GM13976 (cell line): Measurements from ENCODE around the gene BCL2L15.

Experiments used
- DNase-seq: peaks from one replicate; pipeline ENCODE4 v3.0.0; 2012; ENCODE audit warnings: low spot score
- in situ Hi-C: fragments of 300-500 bp; cut with MboI; formaldehyde crosslinking; loops from one replicate; pipeline ENCODE4 v1.12.0; 2022; ENCODE audit warnings: low sequenced_read_pairs, mixed read lengths, inconsistent platforms; ENCODE audit not compliant: unreplicated experiment
- TF ChIP-seq, protein P1 (sequence below): IDR thresholded peaks from 2 replicates; pipeline ENCODE4 v1.5.1; 2012; ENCODE audit warnings: borderline replicate concordance, mild to moderate bottlenecking; ENCODE audit not compliant: insufficient read depth; ENCODE audit errors: extremely low read depth, missing control alignments, control extremely low read depth

The BCL2L15 gene

DNA sequence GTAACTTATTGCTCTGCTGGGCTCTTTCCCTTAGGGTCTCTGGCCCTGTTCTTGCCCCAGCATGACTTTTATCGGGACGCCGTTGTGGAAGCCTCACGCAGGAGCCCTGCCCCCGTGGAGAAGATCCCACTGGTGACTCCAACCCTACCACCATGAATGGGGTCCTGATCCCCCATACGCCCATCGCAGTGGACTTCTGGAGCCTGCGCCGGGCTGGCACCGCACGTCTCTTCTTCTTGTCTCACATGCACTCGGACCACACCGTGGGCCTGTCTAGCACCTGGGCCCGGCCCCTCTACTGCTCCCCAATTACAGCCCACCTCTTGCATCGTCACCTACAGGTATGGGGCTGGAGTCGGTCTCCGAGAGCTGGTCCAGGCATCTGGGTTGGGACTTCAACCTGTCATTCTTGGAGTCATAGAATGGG lies 18.1 kb upstream of the BCL2L15 start:
- TF ChIP-seq, protein P1, sequence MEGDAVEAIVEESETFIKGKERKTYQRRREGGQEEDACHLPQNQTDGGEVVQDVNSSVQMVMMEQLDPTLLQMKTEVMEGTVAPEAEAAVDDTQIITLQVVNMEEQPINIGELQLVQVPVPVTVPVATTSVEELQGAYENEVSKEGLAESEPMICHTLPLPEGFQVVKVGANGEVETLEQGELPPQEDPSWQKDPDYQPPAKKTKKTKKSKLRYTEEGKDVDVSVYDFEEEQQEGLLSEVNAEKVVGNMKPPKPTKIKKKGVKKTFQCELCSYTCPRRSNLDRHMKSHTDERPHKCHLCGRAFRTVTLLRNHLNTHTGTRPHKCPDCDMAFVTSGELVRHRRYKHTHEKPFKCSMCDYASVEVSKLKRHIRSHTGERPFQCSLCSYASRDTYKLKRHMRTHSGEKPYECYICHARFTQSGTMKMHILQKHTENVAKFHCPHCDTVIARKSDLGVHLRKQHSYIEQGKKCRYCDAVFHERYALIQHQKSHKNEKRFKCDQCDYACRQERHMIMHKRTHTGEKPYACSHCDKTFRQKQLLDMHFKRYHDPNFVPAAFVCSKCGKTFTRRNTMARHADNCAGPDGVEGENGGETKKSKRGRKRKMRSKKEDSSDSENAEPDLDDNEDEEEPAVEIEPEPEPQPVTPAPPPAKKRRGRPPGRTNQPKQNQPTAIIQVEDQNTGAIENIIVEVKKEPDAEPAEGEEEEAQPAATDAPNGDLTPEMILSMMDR: no peak
- in situ Hi-C loops: loop anchor here (10.0 kb wide), 1 partner anchor 71 kb away; no protein-coding TSS in a partner anchor
- DNase-seq: peak; percentile 50

DNA sequence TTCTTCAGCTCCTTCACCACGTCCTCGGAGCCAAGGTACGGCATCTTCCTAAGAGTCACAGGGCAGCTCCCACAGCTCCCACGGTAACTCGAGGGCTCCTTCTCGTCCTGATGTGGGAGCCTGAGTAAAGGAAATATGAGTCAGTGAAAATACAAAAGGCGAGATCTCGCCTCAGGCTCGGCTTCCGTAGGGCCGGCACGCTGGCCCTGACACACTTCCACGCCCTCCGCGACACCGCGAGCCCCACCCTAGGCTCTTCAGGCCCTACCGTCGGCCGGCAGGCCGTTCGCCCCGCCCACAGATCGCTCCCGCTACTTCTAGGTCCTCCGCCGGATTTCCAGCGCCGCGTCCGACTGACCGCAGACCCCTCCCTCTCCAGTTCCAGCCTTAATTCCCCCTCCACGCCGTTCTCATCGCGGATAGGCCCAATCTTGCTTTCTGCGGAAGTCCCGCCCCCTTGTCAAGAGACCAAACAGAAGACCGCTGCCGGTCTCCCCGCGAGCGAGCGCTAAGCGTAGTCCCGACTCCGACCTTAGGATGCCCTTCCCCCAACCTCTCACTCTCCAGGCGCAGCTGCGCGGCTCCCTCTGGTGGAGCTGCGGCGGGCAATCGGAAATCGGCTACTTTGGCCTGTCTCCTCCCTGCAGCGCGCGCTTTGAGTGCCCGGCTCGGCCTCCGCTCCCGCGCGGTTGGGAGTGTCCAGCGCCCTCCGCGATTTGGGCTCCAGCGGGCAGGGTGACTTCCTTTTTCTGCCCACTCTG lies 17.5 kb upstream of the BCL2L15 start, which contains the start of the genes AP4B1 and DCLRE1B:
Gene AP4B1, minus strand, starts transcription at position 126 of the 761 bp plus-strand sequence. Its CDS starts 82 bp downstream, at position 44.
Gene DCLRE1B, plus strand, starts transcription at position 653 of the 761 bp plus-strand sequence. CDS start 261 bp downstream, outside the sequence.
- TF ChIP-seq, protein P1: peak; percentile 79
- DNase-seq: peak; percentile 97
- in situ Hi-C loops: loop anchor here (10.0 kb wide), 1 partner anchor 70 kb away; no protein-coding TSS in a partner anchor

DNA sequence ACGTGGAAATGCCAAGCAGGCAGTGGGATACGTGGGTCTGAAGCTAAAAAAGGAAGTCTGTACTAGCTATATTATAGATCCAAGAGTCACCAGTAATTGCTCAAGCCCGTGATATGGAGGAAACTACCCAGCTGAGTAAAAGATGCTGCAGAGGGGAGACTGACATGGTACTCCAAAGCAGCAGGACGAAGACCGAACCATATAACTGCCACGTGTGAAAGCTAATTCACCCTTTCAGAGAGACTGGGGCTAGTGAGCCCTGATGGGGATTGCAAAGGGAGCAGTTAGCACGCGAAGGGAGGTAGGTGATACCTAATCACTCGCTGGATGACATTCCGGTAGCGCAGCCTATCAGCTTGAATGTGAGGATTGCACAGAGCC lies 16.9 kb upstream of the BCL2L15 start:
- TF ChIP-seq, protein P1: no peak
- in situ Hi-C loops: loop anchor here (10.0 kb wide), 1 partner anchor 69 kb away; no protein-coding TSS in a partner anchor
- DNase-seq: peak; percentile 49

DNA sequence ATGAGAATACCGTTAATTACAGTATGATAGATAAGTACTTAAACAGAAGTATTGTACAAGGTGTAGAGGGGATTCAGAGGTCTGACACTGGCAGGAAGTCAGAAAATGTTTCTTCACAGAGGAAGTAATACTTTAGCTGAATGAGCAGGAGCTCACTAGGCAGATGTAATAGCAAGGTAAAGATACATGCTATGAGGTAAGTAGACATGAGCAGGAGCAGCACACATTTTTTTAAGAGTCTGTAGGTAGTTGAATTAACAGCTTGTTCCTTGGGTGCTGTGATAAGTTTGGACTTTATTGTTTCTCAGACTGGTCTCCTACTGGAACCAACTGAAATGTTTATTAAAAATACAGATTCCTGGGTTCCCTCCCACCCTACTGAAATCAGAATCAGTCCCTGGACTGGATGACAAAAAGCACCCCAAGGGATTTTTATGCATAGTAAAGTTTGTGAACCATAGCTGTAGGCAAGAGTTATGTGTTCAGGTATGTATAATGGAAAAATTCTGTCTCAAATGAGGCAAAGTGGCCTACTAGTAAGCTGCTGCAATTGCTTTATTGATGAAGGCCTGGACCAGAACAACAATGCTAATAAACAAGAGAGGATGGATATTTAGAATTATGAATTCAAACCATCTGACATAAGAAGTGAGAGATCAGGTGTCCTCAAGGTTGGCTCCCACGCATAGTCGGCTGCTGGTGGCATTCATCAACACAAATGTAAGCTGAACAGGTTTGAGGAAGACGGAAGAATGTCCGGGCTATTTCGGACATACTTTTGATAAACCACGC lies 16.3 kb upstream of the BCL2L15 start:
- in situ Hi-C loops: loop anchor here (10.0 kb wide), 1 partner anchor 69 kb away; no protein-coding TSS in a partner anchor
- no peak for DNase-seq
- TF ChIP-seq, protein P1: no peak

DNA sequence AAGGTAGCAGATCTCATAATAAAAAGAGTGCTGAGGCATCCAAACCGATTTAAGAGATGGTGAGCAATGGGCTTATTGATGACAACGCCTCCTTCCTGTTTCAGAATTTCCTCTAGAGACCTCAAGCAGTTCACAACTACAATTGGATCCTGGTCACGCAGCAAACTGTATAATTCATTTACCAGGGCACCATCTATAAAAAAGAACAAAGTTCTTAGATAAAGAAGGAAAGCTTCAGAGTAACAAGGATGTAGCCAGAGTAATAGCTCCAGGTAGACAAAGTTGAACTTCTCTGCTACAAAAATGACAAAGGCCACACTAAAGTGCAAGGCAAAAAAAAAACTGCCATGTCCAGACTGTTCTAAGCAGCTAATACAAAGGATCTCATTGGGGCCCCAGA lies 13.8 kb upstream of the BCL2L15 start:
- in situ Hi-C loops: loop anchor here (10.0 kb wide), 1 partner anchor 66 kb away; no protein-coding TSS in a partner anchor
- DNase-seq: no peak
- TF ChIP-seq, protein P1: no peak

DNA sequence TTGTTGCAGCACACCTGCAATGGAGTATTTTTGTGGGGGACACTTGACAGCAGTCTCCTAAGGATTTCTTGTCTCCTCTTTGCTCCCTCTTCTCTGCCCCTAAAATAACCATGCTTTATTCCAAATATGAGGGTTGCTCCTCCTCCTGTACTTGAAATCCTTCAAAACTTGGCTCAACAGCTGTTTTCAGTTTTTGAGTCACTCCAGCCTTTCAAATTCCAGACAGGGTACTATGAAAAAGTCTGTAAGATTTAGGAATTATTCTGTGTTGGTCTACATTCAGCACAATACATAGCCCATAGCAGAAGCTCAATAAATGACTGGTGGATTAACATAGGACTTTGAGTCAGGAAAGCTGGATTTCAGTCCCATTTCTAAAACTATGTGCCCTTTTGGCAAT lies 11.7 kb upstream of the BCL2L15 start:
- TF ChIP-seq, protein P1: no peak
- in situ Hi-C loops: no loop called here
- DNase-seq: no peak
